SIG-M5 treated with dmso at 0.1 percent for 504 hours (cell line): Measurements from ENCODE around the gene EML1.
"Not testable (repeated sequence)": the region's sequence is repeated elsewhere in the genome, so short reads cannot be mapped to it uniquely, and the experiment has no call there.

Experiments used
- DNase-seq: peaks from one replicate; lab custom pipeline; 2025; ENCODE audit not compliant: unreplicated experiment; lab: John Stamatoyannopoulos, UW

The EML1 gene

DNA sequence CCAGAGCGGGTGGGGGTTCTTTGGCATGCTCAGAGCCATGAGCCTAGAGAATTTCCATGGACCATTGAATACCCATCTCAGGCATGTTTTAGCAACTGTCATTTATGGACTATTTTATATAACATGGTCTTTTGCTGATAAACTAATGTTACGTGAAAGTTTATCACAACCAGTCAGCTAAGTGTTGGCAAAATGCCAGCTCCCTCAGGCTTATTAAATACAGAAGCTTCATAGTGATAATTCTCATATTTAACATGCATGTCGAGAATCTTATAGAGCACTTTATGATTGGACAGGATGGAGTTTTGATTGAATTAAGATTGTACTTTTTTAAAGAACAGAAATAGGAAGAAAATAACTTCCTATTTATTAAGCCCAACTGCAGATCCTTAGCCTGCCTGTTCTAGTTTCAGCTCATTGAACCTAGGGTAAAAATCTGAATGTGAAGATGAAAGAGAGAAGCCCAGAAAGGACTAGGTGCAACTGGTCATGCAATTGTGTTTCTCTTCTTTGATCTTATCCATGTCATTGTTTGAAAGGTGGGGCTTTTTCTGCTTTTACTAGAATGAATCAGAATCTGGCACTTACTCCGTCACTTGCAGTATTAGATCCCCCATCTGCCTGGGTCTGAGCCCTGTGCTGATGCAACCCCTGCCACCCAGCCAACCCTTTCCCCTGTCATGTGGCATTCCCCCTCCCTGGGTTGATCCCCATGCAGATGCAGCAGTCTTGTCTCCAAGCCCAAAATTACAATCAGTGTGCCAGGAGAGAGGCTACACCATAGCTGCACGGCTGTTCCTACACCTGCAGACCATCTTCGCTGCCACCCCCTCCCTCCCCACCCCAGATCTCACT is 137.4 kb downstream of the EML1 start:
- DNase-seq = no peak

DNA sequence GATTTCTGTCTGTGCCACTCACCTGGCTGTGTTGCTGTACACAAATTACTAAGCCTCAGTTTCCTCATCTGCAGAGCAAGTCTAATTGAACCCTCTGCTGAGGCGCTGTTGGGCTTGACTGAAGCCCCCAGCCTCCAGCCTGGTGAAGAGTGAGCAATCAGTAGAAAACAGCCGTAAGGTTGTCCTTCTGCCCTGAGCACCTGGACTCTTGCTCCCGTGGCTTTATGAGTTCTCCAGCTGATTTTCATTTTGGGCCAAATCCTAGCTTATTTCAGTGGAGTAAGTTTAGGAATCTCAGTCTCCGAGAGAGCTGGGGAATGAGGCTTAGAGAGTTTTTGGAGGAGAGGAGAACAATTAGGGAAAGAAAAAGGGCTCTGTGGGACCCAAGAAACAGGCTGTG is 138.1 kb downstream of the EML1 start:
- no peak for DNase-seq

DNA sequence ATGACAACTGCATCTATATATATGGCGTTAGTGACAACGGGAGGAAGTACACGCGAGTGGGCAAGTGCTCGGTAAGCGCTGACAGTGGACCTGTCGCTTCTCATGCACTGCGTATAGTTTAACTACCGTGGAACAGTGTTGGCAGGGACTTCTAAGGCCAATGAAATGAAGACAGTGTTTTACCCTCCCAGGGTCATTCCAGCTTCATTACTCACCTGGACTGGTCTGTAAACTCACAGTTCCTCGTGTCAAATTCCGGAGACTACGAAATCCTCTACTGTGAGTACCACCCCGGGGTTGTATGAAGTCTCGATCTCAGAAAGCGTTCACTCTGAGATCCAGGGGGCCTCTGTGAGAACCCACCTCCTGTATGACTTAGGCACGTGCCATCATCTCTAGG is 142.8 kb downstream of the EML1 start:
- no peak for DNase-seq

DNA sequence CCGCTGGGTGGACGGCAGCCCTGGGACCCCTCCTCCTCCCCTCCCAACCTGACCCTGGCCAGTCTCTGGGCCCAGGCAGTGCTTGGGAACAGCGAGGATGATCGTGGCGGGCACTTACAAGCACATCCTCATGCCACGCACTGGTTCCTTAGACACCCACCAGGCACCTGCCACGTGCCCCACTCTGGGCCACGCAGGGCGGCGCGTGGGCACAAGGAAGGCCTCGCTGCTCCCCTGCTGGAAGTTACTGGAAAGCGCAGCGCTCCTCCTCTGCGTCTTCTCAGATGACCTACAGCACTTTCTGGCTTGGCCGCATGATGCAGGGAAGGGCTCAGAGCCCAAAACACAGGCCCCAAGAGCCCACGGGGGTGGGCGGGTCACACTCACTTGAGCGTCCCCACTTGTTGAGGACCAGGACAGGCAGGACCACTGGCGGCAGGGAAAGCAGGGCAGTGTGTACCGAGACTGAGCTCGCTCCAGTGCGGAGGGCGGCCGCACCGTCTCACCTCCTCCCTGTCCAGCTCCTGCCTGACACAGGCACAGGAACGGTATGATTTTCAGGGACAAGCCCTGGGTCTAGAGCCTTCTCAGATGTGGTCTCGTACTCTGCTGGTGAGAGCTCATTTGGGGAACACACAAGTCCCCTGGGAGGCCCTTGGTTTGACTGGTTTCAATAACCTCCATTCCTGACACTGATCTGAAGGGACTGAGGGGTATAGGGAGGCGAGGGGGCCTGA is 143.7 kb downstream of the EML1 start:
- DNase-seq = no peak

DNA sequence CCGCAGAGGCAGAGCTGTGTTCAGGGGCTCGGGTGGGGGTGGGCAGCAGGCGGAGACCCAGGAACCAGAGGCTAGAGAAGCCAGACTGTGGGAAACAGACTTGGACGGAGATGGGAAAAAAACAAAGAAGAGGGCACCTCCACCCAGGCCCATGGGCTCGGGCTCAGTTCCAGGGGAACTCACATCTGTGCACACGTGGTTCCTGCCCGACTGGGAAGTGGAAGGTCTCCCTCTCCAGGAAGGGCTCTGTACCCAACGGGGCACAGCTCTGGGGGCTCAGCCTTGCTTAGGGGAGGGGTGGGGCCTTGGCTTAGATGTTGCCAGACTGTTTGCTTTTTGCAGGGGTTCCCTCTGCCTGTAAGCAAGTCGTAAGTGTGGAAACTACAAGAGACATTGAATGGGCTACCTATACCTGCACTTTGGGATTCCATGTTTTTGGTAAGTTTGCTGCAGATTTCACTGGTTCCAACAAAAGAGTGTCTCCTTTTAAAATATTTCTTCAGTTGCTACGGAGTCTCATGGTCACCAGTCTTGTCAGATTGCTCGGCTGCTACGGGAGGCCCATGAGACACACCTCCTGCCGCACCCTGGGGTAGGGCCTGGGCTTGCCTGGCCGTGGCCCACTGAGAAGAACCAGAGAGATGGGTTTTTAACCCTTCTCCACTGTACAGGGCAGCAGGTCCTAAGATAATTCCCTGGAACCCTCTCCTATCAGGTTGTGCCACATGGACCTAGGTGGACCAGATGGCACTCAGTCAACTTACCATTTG is 144.4 kb downstream of the EML1 start:
- no peak for DNase-seq

DNA sequence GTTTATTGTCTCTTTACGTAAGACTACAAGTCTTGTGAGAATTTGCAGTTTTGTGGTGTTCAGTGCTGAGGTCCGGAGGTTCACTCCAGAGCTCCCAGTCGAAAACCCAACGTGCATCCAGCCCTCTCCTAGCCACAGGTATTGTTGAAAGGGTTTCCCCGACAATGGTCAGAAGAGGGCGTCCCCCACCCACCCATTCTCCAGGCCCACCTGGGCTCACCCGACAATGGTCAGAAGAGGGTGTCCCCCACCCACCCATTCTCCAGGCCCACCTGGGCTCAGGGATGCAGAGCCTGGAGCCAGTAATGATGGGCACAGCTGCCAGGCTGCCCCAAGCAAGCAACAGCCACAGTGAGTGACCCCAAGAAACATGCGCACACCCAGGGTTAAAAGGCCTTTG is 145.2 kb downstream of the EML1 start:
- no peak for DNase-seq

DNA sequence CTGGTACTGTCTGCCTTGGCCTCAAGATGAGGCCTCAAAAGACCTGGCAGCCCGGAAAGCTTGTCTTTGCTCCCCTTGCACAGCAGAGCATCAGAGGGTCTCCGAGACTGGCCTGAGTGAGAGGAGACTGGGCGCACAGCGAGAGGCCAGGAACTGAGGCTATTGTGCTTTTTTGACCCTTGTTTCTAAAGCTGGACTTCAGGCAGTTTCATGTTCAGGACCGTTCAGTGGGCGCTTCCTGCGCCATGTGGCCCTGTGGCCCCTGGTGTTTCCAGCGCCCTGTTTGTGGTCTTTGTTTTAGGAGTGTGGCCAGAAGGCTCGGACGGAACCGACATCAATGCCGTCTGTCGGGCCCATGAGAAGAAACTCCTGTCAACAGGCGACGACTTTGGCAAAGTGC is 145.7 kb downstream of the EML1 start:
- DNase-seq = no peak

DNA sequence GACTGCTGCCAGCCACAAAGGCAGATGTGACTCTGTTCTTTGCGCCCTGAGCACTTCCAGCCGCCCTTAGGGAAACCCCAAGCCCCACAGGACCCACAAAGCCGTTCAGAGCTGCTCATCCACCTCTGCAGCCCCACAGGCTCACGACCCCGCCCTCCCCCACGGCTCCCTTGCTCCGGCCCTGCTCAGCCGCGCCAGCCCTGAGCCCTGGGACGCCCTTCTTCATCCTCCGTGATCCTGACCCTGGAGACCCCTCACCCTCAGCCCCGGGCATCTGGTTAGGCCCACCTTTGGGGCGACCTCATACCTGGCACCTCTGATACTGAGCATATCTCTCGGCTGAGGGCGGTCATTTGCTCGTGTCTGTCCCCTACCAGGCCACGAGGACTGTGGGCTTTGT is 146.2 kb downstream of the EML1 start:
- DNase-seq = no peak

DNA sequence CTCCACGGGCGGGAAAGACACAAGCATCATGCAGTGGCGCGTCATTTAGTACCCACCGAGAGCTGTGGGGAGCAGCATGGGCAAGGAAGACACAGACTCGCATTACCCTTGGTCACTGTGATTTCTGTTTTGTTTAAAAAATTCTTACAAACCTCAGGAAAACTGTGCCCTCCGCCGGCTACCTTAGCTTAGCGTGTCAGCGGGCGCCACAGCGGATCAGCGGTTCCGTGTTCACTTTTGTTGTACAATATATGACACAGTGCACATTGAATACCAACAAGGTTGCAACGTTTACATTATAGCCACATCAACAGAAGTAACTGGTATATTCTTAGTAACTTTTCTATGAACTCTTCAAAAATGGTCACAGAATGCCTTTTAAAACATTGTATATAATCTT is 146.9 kb downstream of the EML1 start:
- DNase-seq = no peak

DNA sequence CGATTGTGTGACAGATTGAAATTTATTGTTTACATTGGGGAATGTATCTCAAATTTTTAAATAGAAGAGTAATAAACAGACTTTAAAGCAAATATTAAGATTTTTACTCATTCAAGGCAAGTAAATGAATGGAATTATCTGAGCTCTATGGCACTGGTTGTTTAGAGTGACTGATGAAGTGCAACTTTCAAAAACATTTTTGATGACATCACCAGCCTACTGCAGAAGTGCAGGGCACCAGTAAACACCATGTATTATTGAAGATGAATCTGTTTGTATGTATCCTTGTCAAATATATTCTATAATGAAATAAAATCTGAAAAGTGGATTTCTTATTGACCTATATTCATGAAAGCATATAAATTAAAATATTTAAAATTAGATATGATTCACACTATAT is 148.0 kb downstream of the EML1 start:
- DNase-seq = no peak

DNA sequence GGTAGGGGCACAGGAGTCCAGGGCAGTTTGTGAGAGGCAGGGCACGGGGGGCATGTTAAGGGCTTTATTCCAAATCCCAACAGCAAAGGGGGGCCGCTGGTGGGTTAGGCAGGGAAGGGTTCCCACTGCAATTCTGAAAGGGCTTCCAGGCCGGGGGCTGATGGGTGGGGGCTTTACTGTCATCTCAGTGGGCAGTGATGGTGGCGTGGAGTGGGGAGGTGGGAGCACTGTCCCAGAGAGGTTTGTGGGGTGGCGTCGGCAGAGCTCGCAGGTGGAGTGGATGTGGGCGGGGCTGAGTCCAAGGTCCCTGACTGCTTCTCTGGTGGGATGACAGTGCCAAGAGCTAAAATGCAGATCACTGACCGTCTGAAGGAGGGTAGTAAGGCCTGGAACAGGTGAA is 150.4 kb downstream of the EML1 start:
- DNase-seq = no peak

DNA sequence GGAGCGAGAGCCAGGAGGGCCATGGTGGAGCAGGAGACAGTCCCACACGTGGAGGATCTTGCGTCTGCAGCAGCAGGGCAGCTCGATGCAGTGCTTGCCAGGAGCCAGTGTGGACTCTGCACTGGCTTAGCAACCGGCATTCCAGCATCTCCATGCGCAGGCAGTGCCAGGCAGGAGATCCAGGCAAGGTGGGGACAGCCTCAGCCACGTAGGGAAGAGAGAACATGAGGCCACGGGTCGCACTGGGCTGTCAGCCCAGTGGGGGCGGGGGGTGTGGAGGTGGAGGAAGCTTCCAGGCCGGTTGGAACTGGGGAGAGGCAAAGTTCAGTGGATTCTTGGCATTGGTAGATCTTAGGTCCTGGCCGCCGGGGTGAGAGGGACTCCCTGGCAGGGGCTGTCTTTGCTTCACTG is 151.0 kb downstream of the EML1 start:
- no peak for DNase-seq

DNA sequence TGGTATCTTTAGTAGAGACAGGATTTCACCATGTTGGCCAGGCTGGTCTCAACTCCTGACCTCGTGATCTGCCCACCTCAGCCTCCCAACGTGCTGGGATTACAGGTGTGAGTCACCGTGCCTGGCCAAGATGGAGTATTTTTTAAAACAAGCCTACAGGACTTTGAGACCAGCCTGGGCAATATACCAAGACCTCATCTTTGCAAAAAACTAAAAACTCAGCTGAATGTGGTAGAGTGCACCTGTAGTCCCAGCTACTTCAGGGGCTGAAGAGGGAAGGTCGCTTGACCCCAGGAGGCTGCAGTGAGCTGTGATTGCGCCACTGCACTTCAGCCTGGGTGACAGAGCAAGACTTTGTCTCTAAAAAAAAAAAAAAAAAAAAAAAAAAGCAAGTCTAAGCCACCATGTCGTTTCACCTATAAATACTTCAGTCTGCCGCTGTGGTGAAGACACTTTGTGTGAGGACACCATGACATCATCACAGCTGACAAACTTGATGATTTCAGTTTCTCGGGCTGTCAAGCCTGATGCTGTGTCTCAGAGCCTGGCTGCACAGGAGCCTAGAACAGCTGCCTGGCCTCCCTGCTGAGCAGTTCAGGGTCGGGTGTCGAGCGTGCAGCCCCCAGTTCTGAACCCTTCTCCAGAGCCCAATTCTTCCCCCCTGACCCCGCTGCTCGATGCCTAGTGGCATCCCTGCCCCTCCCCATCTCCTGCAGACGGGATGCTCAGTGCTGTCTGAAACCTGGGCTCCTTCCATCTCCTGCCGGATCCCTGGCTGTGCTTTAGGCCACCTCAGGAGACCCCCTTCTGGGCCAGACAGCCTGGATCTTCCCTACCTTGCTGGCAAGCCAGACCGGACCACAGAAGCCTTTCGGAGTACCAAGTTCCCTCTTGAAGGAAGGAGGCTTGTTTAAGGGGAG is 152.8 kb downstream of the EML1 start:
- DNase-seq = peak; percentile 72

DNA sequence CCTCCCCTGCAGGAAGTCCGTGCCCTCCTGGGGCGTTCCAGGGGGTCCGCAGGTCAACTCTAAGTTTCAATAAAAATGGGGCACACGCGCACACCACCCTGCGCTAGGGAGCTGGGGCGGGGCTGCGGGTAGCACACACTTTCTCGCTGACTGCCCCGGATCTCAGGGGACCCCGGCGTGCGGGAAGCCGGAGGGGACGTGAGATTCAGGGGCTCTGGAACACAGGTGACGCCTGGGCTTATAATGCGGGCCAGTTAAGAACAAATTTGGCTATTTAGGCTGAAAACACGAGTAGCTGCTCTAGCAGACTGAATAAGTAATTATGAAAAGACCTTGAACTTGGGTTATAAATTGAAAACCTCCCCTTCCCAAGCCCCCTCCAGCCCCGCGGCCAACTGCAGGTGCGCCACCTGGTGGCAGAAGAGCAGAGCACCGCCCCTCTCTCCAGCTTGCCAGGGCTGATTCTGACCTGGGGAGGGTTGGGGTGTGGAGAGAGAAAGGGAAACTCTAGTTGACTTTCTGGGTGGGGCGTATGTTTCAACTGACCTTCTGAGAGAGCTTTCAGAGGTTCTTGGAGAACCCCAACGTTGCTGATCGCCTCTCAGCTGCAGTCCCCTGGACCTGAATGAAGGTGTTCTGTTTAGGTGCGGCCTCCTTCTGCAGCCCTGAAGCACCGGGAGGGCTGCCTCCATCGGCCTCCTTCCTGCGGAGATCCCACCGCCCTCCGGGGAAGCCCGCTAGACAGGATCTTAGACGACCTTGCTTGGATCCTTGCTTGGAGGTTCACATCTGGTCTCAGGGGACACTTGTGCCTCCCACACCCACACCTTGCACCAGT is 153.7 kb downstream of the EML1 start:
- DNase-seq = peak; percentile 14

DNA sequence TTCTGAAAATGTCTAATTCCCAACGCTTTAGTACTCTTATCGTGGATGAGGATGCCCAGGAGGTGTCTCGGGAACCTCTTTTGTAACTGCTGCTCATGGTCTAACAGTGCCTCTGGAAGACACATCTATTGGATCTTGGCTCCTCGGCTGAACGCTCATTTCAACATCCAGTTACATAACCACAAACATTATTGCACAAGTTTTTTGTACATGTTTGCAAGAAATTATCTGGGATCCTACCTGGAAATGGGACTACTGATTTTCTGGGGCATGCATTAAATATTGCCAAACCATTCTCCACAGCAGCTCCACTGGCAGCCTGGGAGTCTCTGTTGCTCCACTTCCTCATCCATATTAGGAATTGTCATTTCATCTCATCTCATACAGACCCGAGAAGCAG is 154.5 kb downstream of the EML1 start:
- DNase-seq = peak; percentile 53

DNA sequence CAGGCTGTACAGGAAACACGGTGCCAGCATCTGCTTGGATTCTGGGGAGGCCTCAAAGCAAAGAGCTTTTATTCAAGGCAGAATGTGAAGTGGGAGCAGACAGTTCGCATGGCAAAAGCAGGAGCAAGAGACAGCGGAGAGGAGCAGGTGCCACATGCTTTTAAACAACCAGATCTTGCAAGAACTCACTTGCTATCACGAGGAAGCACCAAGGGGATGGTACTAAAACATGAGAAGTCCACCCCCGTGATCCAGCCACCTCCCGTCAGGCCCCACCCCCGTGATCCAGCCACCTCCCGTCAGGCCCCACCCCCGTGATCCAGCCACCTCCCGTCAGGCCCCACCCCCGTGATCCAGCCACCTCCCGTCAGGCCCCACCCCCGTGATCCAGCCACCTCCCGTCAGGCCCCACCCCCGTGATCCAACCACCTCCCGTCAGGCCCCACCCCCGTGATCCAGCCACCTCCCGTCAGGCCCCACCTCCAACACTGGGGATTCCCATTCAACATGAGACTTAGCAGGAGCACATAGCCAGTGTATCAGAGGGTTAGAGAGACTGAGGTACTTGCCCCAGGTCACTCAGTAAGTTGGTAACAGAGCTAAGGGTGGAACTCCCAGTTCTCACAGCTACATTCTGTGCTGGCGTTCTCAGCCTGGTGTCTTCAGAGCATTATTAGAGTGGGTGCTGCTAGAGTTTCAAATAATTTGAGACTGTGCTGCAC is 156.0 kb downstream of the EML1 start:
- not testable (repeated sequence) for DNase-seq

DNA sequence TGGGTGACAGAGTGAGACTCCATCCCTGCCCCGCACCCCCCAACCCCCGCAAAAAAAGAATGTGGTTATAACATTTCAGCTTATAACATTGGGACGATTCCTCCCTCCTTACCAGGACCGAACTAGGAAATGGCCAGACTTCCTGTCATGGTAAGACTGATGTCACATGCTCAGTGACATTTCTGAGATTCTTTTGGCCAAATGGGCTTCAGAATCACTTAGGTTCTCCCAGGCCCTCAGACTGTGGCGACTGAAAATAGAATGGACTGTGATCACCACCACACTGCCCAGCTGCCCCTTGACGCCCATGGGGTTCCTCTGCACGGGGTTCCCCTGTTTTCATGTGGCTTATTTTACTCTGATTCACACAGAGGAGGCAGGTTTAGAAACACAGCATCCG is 157.0 kb downstream of the EML1 start:
- DNase-seq = no peak

DNA sequence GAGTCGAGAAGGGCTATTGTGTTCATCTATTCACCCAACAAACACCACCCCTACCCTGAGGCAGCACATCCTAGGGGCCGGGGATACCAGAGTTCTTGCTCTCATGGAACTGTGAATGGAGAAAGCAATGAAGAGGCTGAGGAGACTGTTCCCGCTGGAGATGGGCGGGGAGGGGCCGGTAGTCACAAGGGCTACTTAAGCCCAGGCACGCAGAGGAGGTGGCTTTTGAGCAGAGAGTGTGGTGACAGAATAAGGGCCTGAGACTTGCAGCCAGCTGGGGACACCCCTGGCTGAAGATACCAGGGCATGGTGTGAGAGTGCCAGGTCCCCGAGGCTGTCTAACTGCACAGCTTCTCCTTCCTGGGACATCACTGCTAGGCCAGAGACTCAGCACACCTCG is 157.9 kb downstream of the EML1 start:
- no peak for DNase-seq

DNA sequence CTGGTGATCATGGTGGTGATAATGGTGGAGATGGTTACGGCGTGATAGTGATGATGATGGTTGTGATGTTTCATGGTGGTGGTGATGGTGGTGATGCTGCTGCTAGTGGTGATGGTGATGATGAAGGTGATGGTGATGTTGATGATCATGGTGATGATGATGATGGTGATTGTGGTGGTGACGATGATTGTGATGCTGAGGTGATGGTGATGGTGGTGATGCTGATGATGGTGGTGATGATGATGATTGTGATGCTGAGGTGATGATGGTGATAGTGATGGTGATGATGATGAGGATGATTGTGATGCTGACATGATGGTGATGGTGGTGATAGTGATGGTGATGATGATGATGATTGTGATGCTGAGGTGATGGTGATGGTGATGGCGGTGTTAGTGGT is 158.8 kb downstream of the EML1 start:
- DNase-seq = no peak
